ENCODE data around the gene BRPF1.

- TF ChIP-seq POLR2AphosphoS5 (IDR thresholded peaks at IDR 0.05; ENCODE audit: low read depth) (no peak), CTCF (IDR thresholded peaks at IDR 0.05; ENCODE audit: insufficient read depth, low read length) (no peak), GABPA (IDR thresholded peaks at IDR 0.05; ENCODE audit: low read depth) (no peak), REST (IDR thresholded peaks at IDR 0.05; ENCODE audit: insufficient replicate concordance, low read depth) (no peak), SPI1 (IDR thresholded peaks at IDR 0.05; ENCODE audit: borderline replicate concordance, low read depth) (no peak)
Measured at GRCh38 chr3:9727743-9728142, 3.8 kb upstream of the BRPF1 start.
